WTC11 (cell line): ENCODE data around the gene TOX4. TPM values are rescaled to one million over a fixed set of nuclear protein-coding genes. Genes with fewer than 3 reads are reported as not detected.

ENCODE experiments used
- ATAC-seq: fragments of 200-7000 bp; cut with Tn5 transposase; 2 replicates; pipeline ENCODE4 v1.10.0; 2021; ENCODE audit warnings: mild to moderate bottlenecking, moderate library complexity
- CTCF ChIA-PET: fragments of 300-600 bp; sonication (Branson Sonifier 250); formaldehyde crosslinking; loops from one replicate; lab custom pipeline; 2021; ENCODE audit warnings: antibody characterized with exemption; lab: Charles Lee
- POLR2A ChIA-PET: fragments of 350-600 bp; sonication (Branson Sonifier 250); formaldehyde crosslinking; loops from one replicate; lab custom pipeline; 2021; ENCODE audit warnings: antibody characterized with exemption; lab: Charles Lee
- DNase-seq: peaks from one replicate; pipeline ENCODE4 v3.0.0; 2021; ENCODE audit warnings: low spot score
- H3K27ac Mint-ChIP-seq: 2 replicates; pipeline ENCODE4 v1.8.0; 2021; ENCODE audit warnings: mixed read lengths
- H3K27me3 Mint-ChIP-seq: 2 replicates; pipeline ENCODE4 v1.8.0; 2021; ENCODE audit warnings: low read depth, mild to moderate bottlenecking, moderate library complexity, mixed read lengths
- H3K36me3 Mint-ChIP-seq: 2 replicates; pipeline ENCODE4 v1.8.0; 2021; ENCODE audit warnings: mixed read lengths
- H3K4me1 Mint-ChIP-seq: 2 replicates; pipeline ENCODE4 v1.8.0; 2022; ENCODE audit warnings: mixed read lengths
- H3K4me3 Mint-ChIP-seq: 2 replicates; pipeline ENCODE4 v1.8.0; 2021; ENCODE audit warnings: mild to moderate bottlenecking, moderate library complexity, mixed read lengths
- H3K9me3 Mint-ChIP-seq: 2 replicates; pipeline ENCODE4 v1.8.0; 2021; ENCODE audit warnings: mixed read lengths
- CREB1 ChIP-seq: sonication (generic); formaldehyde crosslinking; IDR thresholded peaks from 2 replicates; pipeline ENCODE4 v1.8.0; 2023; ENCODE audit warnings: mild to moderate bottlenecking, missing genetic modification reagents
- ELF4 ChIP-seq: sonication (generic); formaldehyde crosslinking; IDR thresholded peaks from 2 replicates; pipeline ENCODE4 v1.8.1; 2022; ENCODE audit warnings: low read depth, mild to moderate bottlenecking, moderate library complexity, missing genetic modification reagents
- EMX1 ChIP-seq: fragments of 250-450 bp; sonication (Bioruptor Pico); IDR thresholded peaks from 2 replicates; pipeline ENCODE4 v1.8.0; 2021; ENCODE audit warnings: mild to moderate bottlenecking
- ESRRA ChIP-seq: sonication (generic); formaldehyde crosslinking; IDR thresholded peaks from 2 replicates; pipeline ENCODE4 v1.8.1; 2022; ENCODE audit warnings: mild to moderate bottlenecking, missing genetic modification reagents, borderline replicate concordance
- ETV6 ChIP-seq: sonication (generic); formaldehyde crosslinking; IDR thresholded peaks from 2 replicates; pipeline ENCODE4 v1.8.1; 2022; ENCODE audit warnings: mild to moderate bottlenecking, missing genetic modification reagents
- FOXJ3 ChIP-seq: sonication (generic); formaldehyde crosslinking; IDR thresholded peaks from 2 replicates; pipeline ENCODE4 v1.9.0; 2021; ENCODE audit warnings: missing genetic modification reagents, mild to moderate bottlenecking, borderline replicate concordance
- FOXP1 ChIP-seq: sonication (generic); formaldehyde crosslinking; IDR thresholded peaks from 2 replicates; pipeline ENCODE4 v1.8.0; 2022; ENCODE audit warnings: missing genetic modification reagents, mild to moderate bottlenecking, moderate library complexity, borderline replicate concordance
- HMGA2 ChIP-seq: fragments of 250-450 bp; sonication (Bioruptor Pico); IDR thresholded peaks from 2 replicates; pipeline ENCODE4 v1.4.0; 2021; ENCODE audit warnings: mild to moderate bottlenecking, moderate library complexity
- JAZF1 ChIP-seq: fragments of 250-450 bp; sonication (Bioruptor Pico); IDR thresholded peaks from 2 replicates; pipeline ENCODE4 v1.9.0; 2021; ENCODE audit warnings: moderate library complexity, mild to moderate bottlenecking, inconsistent platforms
- PRRX2 ChIP-seq: fragments of 250-450 bp; sonication (Bioruptor Pico); IDR thresholded peaks from 2 replicates; pipeline ENCODE4 v1.8.0; 2021; ENCODE audit warnings: mild to moderate bottlenecking
- SMAD3 ChIP-seq: sonication (generic); formaldehyde crosslinking; IDR thresholded peaks from 2 replicates; pipeline ENCODE4 v1.8.0; 2022; ENCODE audit warnings: missing genetic modification reagents, mild to moderate bottlenecking, borderline replicate concordance
- ZNF219 ChIP-seq: sonication (generic); formaldehyde crosslinking; IDR thresholded peaks from 2 replicates; pipeline ENCODE4 v1.8.0; 2023; ENCODE audit warnings: missing genetic modification reagents, mild to moderate bottlenecking, borderline replicate concordance
- ZNF263 ChIP-seq: sonication (generic); formaldehyde crosslinking; IDR thresholded peaks from 2 replicates; pipeline ENCODE4 v1.8.1; 2022; ENCODE audit warnings: low read depth, mild to moderate bottlenecking, moderate library complexity, missing genetic modification reagents
- ZNF671 ChIP-seq: fragments of 250-450 bp; sonication (Bioruptor Pico); IDR thresholded peaks from 2 replicates; pipeline ENCODE4 v1.8.0; 2021; ENCODE audit warnings: mild to moderate bottlenecking
- total RNA-seq: library from RNA; stranded (reverse); gene quantifications from 3 replicates; pipeline ENCODE4 v1.2.3, GENCODE V29; 2021
- TF ChIP-seq, protein P1 (sequence below): fragments of 250-450 bp; sonication (Bioruptor Pico); IDR thresholded peaks from 2 replicates; pipeline ENCODE4 v1.8.0; 2021; ENCODE audit warnings: mild to moderate bottlenecking
- TF ChIP-seq, protein P2 (sequence below): fragments of 250-450 bp; sonication (Bioruptor Pico); IDR thresholded peaks from 2 replicates; pipeline ENCODE4 v2.1.2; 2022; ENCODE audit warnings: mild to moderate bottlenecking, moderate library complexity
- TF ChIP-seq, protein P3 (sequence below): sonication (generic); formaldehyde crosslinking; IDR thresholded peaks from 2 replicates; pipeline ENCODE4 v1.8.0; 2022; ENCODE audit warnings: mild to moderate bottlenecking, missing genetic modification reagents
- TF ChIP-seq, protein P4 (sequence below): sonication (generic); formaldehyde crosslinking; conservative IDR thresholded peaks from 2 replicates; pipeline ENCODE4 v1.8.1; 2022; ENCODE audit warnings: mild to moderate bottlenecking, missing genetic modification reagents
- TF ChIP-seq, protein P5 (sequence below): sonication (generic); formaldehyde crosslinking; IDR thresholded peaks from 2 replicates; pipeline ENCODE4 v1.8.0; 2022; ENCODE audit warnings: mild to moderate bottlenecking, missing genetic modification reagents
- TF ChIP-seq, protein P6 (sequence below): sonication (generic); formaldehyde crosslinking; IDR thresholded peaks from 2 replicates; pipeline ENCODE4 v1.8.1; 2023; ENCODE audit warnings: mild to moderate bottlenecking, missing genetic modification reagents, moderate library complexity
- TF ChIP-seq, protein P7 (sequence below): fragments of 250-450 bp; sonication (Bioruptor Pico); IDR thresholded peaks from 2 replicates; pipeline ENCODE4 v1.9.0; 2021; ENCODE audit warnings: moderate library complexity, mild to moderate bottlenecking, inconsistent platforms, borderline replicate concordance

Gene TOX4
- total RNA-seq, 1 experiment from 2014 or later, result 49.1 TPM

DNA sequence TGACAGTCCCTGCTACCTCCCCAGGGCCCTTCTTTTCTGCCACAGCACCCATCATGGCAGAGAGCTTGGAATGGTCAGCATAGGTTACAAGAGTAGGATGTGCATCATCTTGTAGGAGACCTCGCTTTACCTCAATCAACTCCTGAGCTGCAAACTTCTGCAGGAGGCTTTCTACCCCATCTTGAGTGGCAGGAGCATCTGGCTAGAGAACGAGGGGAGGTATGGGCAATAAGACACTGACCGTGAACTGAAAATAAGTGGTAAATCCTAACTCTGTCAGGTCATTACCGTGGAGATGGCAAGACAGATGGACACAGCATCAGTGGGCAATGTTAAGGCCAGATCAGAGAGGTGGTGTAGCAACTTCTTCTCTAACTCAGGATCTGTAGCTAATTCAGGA, 26.4 kb downstream of the TOX4 start (continued):
- TF ChIP-seq, protein P1, sequence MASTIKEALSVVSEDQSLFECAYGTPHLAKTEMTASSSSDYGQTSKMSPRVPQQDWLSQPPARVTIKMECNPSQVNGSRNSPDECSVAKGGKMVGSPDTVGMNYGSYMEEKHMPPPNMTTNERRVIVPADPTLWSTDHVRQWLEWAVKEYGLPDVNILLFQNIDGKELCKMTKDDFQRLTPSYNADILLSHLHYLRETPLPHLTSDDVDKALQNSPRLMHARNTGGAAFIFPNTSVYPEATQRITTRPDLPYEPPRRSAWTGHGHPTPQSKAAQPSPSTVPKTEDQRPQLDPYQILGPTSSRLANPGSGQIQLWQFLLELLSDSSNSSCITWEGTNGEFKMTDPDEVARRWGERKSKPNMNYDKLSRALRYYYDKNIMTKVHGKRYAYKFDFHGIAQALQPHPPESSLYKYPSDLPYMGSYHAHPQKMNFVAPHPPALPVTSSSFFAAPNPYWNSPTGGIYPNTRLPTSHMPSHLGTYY (CRISPR knock-in tag), result no peak
- TF ChIP-seq ZNF219 (CRISPR knock-in tag) (no peak), FOXJ3 (CRISPR knock-in tag) (no peak)

DNA sequence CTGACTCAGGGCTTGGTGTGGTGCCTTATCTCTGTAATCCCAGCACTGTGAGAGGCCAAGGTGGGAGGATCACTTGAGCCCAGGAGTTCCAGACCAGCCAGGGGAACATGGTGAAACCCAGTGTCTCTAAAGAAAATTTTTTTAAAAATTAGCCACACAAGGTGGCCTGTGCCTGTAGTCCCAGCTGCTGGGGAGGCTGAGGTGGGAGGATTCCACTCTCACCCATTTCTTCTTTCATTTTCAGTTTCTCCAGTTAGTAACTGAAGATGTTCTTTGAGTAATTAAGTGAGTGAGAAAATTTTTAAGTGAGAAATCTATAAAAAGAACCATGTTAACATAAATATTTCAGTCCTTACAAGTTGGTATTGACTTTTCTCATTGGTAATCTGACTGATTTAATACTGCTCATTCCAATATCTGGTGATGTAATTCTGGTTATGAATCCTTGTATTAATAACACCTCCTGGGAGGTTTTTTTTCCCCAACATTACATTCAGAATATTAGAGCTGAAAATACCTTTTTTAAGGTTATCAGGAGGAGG, 28.1 kb downstream of the TOX4 start:
- Mint-ChIP-seq H3K36me3 (peaks cover 62% of the 10 kb centered on the region), H3K27ac (peak overlapping the region; percentile 95; the same call in 1 of the 2 replicates), H3K4me1 (peaks cover 27% of the 10 kb centered on the region), H3K9me3 (no peaks in the 10 kb centered on the region), H3K4me3 (no peak overlapping the region), H3K27me3 (no peaks in the 10 kb centered on the region)
- ChIA-PET POLR2A (no interaction called here), CTCF (no interaction called here)
- ATAC-seq, result no peak
- TF ChIP-seq ESRRA (CRISPR knock-in tag), result no peak
- TF ChIP-seq, protein P2, sequence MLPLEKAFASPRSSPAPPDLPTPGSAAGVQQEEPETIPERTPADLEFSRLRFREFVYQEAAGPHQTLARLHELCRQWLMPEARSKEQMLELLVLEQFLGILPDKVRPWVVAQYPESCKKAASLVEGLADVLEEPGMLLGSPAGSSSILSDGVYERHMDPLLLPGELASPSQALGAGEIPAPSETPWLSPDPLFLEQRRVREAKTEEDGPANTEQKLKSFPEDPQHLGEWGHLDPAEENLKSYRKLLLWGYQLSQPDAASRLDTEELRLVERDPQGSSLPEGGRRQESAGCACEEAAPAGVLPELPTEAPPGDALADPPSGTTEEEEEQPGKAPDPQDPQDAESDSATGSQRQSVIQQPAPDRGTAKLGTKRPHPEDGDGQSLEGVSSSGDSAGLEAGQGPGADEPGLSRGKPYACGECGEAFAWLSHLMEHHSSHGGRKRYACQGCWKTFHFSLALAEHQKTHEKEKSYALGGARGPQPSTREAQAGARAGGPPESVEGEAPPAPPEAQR (CRISPR knock-in tag), result no peak
- TF ChIP-seq FOXP1, result no peak
- TF ChIP-seq HMGA2 (CRISPR knock-in tag), result no peak
- TF ChIP-seq ELF4 (CRISPR knock-in tag), result no peak
- TF ChIP-seq, protein P3, sequence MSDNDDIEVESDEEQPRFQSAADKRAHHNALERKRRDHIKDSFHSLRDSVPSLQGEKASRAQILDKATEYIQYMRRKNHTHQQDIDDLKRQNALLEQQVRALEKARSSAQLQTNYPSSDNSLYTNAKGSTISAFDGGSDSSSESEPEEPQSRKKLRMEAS, result no peak
- TF ChIP-seq, protein P4, sequence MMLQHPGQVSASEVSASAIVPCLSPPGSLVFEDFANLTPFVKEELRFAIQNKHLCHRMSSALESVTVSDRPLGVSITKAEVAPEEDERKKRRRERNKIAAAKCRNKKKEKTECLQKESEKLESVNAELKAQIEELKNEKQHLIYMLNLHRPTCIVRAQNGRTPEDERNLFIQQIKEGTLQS, result no peak
- TF ChIP-seq CREB1 (CRISPR knock-in tag), result no peak
- TF ChIP-seq ZNF671, result no peak
- no peak for TF ChIP-seq SMAD3
- DNase-seq, result no peak

DNA sequence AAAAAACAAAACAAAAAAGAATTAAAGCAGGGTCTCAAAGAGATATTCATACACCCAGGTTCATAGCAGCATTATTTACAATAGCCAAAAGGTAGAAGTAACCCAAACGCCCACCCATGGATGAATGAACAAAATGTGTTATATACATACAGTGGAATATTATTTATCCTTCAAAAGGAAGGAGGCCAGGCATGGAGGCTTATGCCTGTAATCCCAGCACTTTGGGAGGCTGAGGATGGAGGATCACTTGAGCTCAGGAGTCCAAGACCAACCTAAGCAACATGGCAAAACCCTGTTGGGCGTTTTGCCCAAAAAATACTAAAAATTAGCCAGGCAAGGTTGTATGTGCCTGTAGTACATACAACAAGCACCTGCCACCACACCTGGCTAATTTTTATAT, 29.6 kb downstream of the TOX4 start:
- ATAC-seq (no peak), DNase-seq (no peak)
- Mint-ChIP-seq H3K27ac (no peak overlapping the region), H3K9me3 (no peaks in the 10 kb centered on the region), H3K4me3 (no peak overlapping the region), H3K4me1 (peaks cover 25% of the 10 kb centered on the region), H3K36me3 (peaks cover 51% of the 10 kb centered on the region), H3K27me3 (no peaks in the 10 kb centered on the region)
- POLR2A ChIA-PET, result no interaction called here
- CTCF ChIA-PET, result interaction anchor here (1.6 kb wide), 1 partner anchor 8 kb away, joined by 3 read pairs; no protein-coding TSS in a partner anchor
- TF ChIP-seq, protein P1 (CRISPR knock-in tag), result no peak

DNA sequence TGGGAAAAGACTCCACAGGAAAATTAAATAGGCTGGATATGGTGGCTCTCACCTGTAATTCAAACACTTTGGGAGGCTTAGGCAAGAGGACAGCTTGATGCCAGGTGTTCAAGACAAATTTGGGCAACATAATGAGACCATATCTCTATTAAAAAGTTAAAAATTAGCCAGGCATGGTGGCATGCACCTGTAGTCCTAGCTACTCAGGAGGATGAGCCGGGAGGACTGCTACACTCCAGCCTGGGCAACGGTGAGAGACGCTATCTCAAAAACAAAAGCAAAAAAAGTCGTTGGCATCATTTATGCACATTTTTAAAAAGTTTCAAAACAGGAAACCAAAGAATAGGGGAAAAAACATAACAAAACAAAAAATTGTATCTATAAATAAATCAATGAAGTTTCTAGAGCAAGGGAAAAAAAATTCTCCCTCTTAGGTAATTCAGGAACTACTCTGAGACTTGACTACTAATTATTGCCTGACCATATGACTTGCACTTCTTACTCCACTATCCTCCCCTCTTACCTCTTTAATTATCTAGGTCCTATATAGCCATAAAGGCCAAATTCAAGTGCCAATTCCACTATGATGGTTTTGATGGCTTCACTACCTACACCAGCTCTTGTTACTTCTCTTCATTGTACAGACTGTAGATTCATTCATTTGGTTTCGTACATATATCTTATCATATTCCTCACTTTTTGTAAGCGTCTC, 32.6 kb downstream of the TOX4 start:
- peaks cover 29% of the 10 kb centered on the region for H3K36me3 Mint-ChIP-seq
- TF ChIP-seq, protein P5, sequence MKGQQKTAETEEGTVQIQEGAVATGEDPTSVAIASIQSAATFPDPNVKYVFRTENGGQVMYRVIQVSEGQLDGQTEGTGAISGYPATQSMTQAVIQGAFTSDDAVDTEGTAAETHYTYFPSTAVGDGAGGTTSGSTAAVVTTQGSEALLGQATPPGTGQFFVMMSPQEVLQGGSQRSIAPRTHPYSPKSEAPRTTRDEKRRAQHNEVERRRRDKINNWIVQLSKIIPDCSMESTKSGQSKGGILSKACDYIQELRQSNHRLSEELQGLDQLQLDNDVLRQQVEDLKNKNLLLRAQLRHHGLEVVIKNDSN (CRISPR knock-in tag), result no peak
- no peak for TF ChIP-seq ZNF219 (CRISPR knock-in tag)
- TF ChIP-seq JAZF1 (CRISPR knock-in tag), result no peak
- TF ChIP-seq, protein P6, sequence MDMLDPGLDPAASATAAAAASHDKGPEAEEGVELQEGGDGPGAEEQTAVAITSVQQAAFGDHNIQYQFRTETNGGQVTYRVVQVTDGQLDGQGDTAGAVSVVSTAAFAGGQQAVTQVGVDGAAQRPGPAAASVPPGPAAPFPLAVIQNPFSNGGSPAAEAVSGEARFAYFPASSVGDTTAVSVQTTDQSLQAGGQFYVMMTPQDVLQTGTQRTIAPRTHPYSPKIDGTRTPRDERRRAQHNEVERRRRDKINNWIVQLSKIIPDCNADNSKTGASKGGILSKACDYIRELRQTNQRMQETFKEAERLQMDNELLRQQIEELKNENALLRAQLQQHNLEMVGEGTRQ (CRISPR knock-in tag), result no peak
- TF ChIP-seq, protein P7, sequence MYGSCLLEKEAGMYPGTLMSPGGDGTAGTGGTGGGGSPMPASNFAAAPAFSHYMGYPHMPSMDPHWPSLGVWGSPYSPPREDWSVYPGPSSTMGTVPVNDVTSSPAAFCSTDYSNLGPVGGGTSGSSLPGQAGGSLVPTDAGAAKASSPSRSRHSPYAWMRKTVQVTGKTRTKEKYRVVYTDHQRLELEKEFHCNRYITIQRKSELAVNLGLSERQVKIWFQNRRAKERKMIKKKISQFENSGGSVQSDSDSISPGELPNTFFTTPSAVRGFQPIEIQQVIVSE (CRISPR knock-in tag), result no peak
- TF ChIP-seq PRRX2 (CRISPR knock-in tag), result no peak
- no peak for TF ChIP-seq ZNF263 (CRISPR knock-in tag)
- TF ChIP-seq ETV6 (CRISPR knock-in tag), result no peak
- no peak for TF ChIP-seq EMX1
- TF ChIP-seq, protein P1 (CRISPR knock-in tag), result no peak
- H3K4me3 Mint-ChIP-seq, result peak overlapping the region; percentile 96
- no peaks in the 10 kb centered on the region for H3K27me3 Mint-ChIP-seq
- CTCF ChIA-PET, result interaction anchor here (1.9 kb wide), 1 partner anchor 11 kb away, joined by 11 read pairs; no protein-coding TSS in a partner anchor
- ATAC-seq, result no peak
- peaks cover 3% of the 10 kb centered on the region; the same call in 1 of the 2 replicates for H3K9me3 Mint-ChIP-seq
- POLR2A ChIA-PET, result no interaction called here
- DNase-seq, result no peak
- H3K27ac Mint-ChIP-seq, result peak overlapping the region; percentile 85
- H3K4me1 Mint-ChIP-seq, result peaks cover 43% of the 10 kb centered on the region
